ENCODE data around the gene THAP4.
"Not testable (repeated sequence)": the region's sequence is repeated elsewhere in the genome, so short reads cannot be mapped to it uniquely, and the experiment has no call there.

THAP4 gene

DNA sequence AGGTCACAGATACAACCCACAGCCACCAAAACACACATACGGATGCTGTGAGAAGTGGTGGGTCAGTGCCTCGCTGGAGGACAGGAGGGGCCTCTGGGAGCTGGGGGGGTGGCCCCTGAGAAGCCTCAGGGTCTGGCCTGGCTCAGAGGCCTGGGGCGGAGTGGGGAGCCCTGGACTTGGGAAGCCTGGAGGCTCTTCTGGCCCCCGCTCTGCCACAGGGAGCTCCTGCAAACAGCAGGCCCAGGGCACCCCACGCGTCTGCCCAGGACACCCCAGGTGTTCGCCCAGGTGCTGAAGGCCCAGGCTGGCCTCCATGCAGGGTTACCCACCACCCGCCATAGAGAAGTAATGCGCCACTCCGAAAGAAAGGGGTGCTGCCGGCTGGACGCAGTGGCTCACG lies 25.9 kb downstream of the THAP4 start:
- DNase-seq, result no peak

DNA sequence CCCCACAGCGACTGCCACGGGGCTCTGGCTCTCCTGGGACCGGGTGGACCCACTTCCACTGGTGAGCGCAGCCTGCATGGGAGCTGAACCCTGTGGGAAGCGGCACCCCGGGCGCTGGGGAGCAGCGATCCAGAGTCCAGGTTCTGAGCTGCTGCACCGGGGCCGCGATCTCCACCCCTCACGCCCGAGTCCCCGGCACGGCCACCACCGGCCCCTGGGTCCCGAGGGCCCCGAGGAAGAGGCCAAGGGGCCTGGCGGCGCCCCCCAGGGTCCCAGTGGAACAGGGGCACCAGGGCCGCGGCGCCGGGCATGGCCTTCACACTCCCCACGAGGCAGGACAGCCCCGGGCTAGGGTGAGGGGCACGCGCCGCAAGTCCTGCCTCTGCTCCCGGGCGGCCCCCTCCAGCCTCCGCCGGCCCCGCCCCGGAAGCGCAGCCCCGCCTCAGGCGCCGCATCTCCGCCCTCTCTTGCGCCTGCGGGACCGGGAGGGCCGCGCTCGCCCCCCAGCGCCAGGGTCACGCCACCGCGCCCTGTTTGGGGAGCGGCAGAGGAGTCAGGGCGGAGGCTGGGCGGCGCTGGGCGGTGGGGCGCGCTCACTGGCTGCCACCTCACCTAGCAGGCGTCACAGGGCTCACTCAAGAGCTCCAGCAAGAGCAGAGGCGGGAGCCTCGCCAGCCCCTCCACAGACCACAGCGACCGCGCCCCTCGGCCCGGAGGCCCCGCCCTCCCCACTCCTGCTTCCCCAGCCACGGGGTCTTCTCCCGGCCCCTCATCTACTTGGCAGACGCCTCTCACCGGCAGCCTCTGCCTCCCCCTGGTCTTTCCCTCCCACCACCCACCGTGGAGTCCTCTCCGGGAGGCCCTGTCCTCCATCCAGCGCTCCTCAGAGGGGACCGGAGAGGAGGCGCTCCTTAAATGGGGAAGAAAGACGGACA lies 26.8 kb downstream of the THAP4 start:
- peak; percentile 55 to 63 for DNase-seq

DNA sequence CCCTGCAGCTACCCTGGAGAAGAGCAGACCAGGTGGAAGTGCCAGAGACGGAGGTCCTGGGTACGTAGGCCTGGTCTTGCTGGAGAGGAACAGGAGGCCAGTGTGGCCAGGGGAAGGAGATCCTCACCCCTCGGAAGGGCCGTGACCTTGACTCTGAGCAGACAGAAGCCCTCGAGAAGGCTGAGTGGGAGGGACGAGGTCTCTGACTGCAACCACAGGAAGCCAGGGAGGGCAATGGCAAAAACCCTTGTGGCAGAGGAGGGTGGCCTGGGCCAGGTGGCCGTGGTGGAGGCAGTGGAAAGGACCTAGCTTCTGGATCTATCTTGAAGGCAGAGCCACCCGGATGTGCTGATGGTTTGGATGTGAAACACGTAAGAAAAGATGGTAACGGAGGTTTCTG lies 28.1 kb downstream of the THAP4 start:
- no peak for DNase-seq

DNA sequence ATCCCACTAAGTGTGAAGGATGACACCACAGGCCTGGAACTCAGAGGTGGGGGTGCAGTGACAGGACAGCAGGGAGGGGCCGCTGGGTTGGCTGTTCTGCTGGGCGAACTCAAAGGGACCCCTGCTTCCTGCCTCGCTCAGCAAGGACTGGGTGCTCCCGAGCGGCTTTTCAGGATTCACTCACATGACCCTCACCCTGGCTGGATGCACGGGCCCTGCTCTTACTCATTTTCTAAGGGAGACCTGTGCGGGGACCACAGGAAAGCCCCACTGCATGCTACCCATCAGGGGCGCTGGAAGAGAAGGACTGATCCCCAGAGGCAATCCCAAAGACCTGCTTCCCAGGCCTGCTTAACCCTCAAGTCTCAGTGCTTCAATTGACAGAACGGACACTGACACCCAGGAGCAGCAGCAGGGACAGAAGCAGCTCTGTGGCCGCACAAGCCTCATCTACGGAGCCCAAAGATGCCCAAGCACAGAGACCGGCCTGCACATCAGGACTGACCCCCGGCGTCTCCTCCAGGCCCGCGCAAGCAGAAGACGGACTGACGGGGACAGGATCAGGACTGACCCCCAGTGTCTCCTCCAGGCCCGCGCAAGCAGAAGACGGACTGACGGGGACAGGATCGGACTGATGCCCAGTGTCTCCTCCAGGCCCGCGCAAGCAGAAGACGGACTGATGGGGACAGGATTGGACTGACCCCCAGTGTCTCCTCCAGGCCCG lies 29.6 kb downstream of the THAP4 start:
- no peak for DNase-seq

DNA sequence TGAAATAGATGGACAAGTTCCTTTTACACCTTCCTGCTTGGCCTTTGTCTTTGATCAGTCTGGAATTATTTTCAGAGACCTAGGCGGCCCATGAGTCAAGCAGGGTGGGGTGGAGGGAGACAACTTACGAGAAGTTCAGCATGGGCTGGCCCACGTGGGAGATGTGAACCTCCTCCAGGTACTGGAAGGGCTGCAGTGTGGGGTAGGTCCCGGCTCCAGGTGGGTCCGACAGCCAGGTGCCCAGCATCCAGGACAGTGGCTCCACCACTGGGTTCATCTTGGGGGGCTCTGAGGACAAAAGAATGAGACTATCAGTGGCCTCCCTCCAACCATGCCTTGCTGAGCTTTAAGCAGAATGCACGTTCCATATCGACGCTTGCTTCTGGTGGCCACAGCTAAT lies 30.8 kb downstream of the THAP4 start:
- DNase-seq, result no peak

DNA sequence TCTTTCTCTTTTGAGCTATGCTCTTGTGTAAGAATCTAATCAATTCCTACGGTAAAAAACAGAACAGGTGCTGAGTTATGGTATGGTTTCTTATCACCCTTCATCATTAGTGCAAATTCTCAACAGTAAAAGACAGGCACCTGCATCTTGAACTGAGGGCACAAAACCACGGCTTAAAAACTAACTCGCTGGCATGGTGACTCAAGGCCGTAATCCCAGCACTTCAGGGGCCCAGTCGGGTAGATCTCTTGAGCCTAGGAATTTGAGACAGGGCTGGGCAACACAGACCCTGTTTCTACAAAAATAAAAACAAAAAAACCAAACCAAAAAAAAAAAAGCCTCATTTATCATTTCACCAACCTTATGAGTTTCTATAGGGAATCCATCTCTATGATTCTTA lies 33.3 kb downstream of the THAP4 start:
- DNase-seq, result no peak

DNA sequence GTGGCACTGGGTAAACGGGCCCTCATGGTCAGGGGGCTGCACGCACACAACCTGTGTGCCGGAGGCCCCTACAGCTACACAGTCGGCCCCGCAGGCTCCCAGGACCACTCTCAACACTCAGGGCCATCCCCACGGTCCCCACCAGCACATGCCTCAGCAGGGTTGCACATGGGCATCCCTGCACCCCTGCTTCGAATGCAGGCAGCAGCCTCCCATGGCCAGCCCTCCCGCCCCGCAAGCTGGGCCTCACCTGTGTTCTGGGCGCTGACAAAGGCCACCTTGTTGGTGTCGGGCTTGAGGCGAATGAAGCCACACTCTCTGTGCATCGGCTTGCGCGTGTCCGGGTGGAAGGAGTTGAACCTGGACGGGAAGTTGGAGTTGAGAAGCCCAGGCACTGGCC lies 34.2 kb downstream of the THAP4 start:
- DNase-seq, result no peak

DNA sequence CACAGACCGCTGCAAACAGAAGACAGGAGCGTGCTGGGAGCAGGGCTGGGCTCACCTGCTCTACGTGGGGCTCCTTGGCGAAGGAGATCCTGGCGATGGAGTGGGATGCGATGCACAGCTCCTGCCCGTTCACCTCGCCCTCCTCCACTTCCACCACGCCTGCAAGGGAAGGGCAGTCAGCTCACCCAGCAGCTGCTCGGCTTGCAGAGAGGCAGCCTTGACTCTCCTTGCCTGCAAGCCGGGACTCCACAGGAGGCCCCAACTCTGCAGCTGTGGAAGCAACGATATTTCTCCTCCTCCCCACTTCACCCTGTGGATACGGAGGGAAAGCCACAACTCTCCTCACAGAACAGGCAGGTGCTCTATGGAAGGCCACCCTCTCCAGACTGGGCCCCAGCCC lies 35.1 kb downstream of the THAP4 start:
- no peak for DNase-seq

DNA sequence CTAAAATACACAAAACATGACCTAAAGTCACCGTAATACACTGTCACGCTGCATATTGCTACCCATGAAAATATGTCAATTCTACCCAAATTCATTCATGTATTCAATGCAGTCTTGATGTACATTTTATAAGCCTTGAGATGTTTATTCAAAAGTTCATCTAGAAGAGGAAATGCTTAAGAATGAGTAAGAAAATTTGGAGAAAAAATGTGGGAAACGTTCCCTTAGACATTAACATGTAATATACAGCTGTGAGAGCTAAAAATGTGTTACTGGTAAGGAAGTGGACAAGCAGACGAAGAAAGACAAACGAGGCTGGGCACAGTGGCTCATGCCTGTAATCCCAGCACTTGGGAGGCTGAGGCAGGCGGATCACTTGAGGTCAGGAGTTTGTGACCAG lies 37.3 kb downstream of the THAP4 start:
- DNase-seq, result no peak

DNA sequence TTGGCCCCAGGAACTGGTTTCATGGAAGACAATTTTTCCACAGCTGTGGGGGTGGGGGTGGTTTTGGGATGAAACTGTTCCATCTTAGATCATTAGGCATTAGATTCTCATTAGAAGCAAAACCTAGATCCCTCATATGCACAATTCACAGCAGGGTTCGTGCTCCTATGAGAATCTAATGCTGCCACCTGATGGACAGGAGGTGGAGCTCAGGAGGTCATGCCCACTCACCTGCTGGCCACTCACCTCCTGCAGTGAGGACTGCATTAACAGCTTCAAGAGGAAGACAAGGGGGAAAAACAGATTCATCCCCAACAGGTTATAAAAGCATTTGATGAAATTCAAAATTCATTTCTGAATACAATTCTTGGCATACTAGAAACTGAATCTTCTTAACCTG lies 38.5 kb downstream of the THAP4 start:
- peak in 1 of 2 experiments; percentile 38 for DNase-seq

DNA sequence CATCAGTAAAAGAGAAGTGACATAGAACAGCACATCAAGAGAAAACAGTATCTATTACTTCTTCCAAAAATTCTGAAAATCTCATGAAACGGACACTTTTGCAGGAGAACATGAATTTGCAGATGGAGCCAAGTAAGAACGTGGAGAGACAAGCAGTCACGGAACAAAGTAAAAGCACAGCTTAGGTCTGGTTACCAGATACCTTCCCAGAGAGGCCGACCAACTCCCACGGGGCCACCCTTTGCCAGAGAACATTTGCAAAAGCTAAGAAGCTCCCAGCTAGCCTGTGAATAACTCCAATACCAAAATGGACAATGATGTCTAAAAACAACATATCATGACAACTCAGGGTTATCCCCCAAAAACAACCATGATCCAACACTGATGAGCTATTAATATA lies 38.9 kb downstream of the THAP4 start:
- no peak for DNase-seq

DNA sequence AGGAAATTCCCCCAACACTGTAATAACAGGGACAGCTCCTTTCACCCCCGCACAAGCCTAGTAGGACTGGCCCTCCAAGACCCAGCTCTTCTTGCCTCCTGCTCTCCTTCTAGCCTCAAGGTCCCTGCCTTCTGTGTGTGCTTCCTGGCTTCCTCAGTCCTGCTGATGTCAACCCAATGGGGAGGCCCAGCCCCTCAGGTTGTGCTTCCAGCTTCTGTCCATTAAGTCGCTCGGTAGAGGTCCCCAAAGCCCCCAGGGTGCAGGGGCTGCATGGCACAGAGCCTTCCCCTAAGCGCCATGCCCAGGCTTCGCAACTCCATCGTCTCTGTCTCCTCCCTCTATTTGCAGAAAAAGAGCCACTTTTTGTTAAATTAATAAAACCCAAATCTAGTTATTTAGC lies 39.4 kb downstream of the THAP4 start:
- DNase-seq, result no peak

DNA sequence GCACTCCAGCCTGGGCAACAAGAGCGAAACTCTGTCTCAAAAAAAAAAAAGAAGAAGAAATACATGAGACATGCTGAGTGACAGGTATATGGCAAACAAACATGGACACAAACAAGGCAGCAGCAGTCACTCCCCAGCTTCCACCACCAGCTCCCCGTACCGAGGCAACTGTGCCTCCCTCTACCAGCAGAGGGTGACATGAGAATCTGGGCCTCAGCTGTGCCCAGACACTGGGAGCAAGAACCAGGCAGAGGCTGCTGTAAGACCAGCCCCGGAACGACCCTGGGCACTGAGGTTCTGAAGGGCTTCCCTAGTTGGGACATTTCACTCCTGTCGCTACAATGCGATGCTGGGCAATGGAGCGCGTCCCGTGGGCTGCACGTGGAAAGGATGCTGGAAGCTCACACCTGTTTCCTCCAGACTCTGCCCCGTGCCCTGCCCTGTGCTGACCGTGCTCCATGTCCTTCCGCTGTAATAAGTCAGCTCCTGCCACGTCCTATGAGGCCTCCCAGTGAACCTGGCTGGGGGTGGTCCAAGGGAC lies 41.3 kb downstream of the THAP4 start:
- no peak for DNase-seq

DNA sequence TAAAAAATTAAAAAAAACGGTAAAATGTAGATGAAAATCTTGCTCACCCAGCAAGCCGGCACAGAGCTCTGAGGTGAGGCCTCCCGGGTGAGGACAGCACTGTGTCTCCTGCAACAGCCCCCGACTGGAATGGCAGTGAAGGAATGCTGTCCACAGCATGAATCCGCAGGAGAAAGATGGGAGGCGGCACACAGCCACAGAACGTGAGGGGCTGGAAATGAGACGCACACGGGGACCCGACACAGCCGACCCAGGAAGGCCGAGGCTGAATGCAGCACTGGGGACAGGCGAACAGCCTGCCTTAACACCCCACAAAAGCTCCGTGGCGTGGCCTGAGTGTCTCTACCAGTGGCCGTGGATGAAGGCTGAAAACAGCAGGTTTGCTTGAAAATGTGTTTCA lies 43.7 kb downstream of the THAP4 start:
- no peak for DNase-seq

DNA sequence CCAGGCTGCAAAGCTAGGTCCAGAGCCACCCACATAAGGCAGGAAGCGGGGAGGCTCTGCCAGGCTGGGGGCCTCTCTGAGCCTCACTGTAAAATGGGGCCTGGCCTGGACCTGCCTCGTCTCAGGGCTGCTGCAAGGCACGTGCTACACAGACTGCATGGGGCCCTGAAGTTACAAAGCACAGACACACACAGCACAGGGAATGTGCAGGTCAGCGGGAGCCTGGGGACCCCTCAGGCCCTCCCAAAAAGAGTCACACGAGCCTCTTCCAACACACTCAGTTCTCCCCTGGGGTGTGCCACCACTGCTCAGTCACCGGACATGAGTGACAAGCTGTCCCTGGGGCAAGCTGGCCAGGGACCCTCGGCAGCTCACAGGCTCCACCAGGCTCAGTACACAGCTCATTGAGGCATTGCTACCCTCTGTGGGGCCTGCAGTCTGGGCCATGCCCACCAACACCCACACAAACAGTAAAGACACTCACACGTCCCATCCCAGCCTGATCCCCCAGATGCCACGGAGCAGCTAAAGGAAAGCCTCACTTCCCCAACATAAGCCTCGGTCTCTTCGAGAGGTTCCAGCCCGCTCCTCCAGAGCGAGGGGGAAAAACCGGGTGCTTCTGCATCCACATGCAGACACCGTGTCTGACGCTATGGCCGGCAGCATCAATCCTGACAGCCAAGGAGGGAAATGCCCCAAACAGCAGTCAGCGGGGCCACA lies 44.7 kb downstream of the THAP4 start:
- DNase-seq, result no peak

DNA sequence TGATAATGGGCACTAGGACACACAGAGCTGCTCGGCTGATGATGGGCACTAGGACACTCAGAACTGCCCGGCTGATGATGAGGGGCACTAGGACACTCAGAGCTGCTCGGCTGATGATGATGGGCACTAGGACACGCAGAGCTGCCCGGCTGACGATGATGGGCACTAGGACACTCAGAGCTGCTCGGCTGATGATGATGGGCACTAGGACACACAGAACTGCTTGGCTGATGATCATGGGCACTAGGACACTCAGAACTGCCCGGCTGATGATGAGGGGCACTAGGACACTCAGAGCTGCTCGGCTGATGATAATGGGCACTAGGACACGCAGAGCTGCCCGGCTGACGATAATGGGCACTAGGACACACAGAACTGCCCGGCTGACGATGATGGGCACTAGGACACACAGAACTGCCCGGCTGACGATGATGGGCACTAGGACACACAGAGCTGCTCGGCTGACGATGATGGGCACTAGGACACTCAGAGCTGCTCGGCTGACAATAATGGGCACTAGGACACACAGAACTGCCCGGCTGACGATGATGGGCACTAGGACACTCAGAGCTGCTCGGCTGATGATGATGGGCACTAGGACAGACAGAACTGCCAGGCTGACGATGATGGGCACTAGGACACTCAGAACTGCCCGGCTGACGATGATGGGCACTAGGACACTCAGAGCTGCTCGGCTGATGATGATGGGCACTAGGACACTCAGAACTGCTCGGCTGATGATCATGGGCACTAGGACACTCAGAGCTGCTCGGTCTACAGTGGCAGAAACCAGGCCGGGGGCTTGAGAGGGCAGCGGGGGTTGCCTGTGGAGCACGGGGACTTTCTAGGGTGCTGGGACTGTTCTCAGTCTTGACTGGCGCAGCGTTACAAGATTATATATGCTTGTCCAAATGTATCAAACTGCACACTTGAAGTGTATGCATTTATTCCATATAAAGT lies 46.2 kb downstream of the THAP4 start:
- DNase-seq, result not testable (repeated sequence)

DNA sequence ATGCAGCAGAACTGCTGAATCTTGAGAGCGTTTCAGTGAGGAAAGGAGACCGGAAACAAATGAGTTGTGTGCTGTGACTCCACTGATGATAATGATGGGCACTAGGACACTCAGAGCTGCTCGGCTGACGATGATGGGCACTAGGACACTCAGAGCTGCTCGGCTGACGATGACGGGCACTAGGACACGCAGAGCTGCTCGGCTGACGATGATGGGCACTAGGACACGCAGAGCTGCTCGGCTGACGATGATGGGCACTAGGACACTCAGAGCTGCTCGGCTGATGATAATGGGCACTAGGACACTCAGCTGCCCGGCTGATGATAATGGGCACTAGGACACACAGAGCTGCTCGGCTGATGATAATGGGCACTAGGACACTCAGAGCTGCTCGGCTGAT lies 47.1 kb downstream of the THAP4 start:
- not testable (repeated sequence) for DNase-seq

DNA sequence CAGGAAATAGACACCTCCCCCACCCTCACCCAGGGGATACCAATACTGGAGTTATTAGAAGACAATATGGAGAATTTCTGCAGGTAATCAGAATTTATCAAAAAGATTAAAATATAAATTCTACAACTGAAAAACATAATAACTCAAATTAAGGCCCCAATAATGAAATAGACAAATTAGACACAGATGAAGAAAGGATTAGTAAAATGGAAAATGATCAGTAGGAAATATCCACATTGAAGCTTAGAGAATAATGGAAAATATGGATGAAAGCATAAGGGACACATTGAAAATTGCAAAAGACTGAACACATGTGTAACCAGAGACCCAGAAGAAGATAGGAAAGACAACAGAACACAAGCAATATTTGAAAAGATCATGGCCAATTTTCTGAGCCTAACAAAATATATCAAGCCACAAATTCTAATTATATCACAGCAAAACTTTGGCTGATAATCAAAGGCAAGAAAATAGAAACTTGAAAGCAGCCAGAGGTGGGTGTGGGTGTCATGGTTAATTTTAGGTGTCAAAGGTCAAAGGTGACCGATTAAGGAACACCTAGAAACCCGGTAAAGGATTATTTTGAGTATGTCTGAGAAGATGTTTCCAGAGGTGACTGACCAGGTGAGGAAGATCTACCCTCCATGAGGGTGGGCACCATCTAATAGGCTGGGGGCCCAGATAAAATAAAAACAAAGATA lies 50.2 kb downstream of the THAP4 start:
- no peak for DNase-seq

DNA sequence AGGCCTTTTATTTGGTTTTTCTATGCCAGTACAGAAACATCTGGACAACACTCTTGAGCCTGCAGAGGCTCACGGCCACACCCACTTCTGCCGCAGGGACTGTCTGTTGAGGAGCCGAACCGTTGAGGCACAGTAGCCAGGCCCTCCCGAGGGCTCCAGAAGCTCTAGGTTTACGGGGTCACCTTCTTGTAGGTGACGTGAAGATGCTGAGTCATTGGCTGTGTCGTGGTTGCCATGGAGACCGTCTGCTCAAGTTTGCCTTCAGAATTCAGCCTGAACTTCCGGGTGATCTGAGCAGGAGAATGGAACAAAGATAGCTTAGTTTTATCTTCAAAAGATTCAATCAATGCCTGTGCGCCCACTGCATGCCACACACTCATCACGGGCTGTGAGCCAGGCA lies 52.5 kb downstream of the THAP4 start:
- DNase-seq, result no peak

DNA sequence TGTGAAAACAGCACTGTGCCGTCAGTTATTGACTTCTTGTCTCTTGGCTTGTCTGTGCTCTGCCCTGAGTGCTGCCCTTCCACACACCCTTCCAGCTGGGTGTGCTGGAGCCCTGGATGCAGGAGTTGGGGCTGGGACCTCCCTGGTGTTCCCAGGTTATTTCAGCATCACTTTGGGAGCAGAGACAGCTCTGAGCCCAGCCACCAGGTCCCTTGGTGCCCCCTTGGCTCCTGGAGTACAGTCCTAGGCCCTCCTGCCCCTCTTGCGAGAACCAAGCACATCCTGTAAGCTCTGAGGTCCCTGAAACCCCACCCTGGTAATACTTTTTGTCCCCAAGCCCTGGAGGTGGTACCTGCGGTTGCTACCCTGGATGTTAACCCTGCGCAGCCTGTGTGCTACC lies 54.2 kb downstream of the THAP4 start:
- DNase-seq, result no peak

DNA sequence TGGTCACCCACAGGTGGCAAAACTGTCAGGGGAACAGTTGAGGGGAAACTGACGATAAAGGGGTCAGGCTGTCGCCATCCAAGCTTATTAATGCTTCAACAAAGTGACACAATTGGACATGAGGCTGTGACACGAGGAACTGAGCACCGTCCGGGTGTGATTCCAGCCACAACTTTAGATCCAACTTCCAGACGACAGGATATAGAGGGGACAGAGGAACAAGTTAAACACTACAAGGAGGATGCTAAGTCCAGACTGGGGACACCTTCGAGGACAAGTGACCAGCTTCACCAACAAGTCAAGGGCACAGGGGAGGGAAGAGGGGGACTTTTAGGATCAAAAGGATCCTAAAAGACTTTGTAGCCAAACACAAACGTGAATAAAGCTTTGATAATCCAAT lies 54.6 kb downstream of the THAP4 start:
- DNase-seq, result no peak

DNA sequence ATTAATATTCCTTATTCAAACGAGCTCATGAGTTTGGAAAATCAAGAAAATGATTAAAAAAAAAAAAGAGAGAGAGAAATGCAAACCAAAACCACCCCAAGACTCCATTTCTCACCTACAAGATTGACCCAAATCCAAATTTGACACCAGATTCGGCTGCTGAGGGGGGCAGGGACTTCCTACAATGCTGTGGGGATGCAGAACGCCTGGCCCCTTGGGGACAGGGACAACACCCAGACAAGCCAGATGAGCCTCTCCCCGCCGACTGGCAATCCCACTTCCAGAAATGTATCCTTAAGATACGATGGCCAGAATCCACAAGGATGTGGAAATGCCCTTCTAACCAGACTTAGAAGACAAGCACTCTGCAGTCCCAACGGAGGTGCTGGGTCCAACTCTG lies 57.7 kb downstream of the THAP4 start:
- DNase-seq, result no peak
